GM18517 (cell line): ENCODE measurements around the gene IFI16.
"Not testable (repeated sequence)": the region's sequence is repeated elsewhere in the genome, so short reads cannot be mapped to it uniquely, and the experiment has no call there.

ENCODE experiments used
- ATAC-seq: cut with Tn5 transposase; IDR thresholded peaks from one replicate; pipeline ENCODE4 v1.9.1; 2021; ENCODE audit warnings: mild to moderate bottlenecking, moderate library complexity; ENCODE audit not compliant: unreplicated experiment

Gene IFI16

DNA sequence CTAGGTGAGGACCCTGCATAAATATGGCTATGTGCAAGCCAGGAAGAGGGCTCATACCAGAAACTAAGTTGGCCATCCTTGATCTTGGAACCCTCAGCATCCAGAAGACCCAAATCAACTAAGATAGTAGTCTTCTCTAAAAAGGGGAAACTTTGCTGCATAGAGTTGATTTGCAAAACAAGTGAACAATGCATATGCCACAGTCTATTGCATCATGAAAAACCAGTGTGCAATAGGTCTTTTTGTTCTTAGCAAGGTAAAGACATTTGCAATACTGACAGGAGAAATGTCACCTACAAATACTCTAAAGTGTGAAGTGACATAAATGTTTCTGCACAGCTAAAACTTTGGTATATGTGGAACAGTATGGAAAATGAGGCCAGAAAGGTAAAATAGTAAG is 2.0 kb upstream of the IFI16 start:
- ATAC-seq = no peak

DNA sequence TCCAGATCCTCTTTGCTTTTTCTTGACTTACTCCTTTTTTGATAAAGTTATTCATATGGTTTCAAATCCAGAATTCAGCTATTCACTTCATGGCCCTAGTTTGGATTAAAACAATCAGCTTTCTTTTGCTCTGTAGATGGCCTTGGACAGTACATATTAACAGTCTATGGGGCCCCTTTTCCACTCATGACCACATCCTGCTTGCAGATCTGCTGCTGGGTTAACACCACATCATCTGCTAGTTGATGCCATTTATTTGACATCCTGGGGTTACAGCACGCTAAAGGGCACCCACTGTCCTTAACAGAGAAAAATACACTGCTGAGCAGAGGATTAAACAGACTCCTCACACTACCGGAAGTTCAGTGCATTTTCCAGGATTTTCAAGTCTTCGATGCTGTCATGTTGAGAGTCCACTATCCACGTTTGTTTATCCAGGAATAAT is 941 bp upstream of the IFI16 start:
- peak; percentile 72 for ATAC-seq

DNA sequence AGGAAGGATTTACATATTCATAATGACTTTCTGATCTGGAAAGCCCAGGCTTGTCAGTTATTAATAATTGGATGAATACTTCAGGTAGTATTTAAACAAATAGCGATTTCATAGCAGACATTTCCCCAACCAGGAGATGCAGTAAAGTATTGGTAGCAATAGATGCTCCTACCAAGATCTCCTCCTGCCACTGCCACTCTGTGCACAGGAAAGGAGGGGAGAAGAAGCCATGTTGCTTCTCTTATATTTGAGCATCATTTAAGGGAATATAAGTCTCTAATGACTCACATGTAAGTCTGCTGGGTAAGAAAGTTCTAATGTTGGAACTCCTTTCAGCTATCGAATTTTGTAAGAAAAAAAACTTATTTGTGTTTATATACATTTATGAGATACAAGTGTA is 420 bp upstream of the IFI16 start:
- no peak for ATAC-seq

GRCh38 chr1:159010391-159010790 is 684 bp downstream of the IFI16 start:
- ATAC-seq = no peak

- ATAC-seq = not testable (repeated sequence)
Measured at GRCh38 chr1:159011001-159011400, 1.3 kb downstream of the IFI16 start.

GRCh38 chr1:159011751-159012150 is 2.0 kb downstream of the IFI16 start:
- ATAC-seq = no peak

DNA sequence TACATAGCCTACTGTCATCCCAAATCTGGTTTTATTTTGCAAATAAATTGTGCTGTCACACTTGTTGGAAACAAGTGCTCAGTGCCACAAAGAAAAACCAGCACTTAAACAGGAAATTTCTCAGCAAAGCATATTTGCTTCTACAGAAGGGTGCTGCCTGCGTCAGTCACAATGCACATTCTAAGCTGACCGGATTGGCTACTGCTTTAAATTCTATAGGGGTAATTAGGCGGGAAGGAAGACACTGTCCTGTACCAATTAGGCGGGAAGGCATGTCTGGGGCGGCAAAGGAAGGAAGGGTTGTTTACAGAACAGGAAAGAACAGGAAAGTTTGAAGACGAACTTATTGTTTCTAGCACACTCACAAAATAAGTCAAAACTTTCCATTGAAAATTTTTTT is 2.8 kb downstream of the IFI16 start:
- ATAC-seq = peak; percentile 40

DNA sequence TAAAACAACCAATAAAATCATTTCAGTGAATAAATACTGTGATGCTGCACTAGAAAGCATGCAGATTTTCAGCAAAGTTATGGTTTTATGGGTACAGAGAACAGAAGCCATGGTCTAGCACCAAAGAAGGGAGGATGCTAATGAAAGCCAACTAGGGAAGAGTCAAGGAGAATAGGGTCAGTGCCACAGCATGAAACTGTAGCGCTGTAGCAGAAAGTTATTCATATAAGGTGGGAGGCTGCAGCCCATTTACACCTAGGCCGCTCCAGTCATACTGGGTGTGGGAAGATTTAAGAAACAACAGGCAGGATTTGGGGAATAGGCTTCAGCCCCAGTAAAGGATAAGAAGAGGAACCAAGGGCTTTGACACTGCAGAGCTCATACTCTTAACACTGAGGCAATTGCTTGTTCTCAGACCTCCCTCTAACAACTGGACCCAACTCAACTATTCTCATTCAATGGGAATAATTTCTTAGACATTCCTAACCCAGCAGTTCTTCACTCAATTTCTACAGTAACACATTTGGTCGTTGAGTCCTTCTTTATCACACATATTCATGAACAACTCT is 4.4 kb downstream of the IFI16 start:
- ATAC-seq = no peak

DNA sequence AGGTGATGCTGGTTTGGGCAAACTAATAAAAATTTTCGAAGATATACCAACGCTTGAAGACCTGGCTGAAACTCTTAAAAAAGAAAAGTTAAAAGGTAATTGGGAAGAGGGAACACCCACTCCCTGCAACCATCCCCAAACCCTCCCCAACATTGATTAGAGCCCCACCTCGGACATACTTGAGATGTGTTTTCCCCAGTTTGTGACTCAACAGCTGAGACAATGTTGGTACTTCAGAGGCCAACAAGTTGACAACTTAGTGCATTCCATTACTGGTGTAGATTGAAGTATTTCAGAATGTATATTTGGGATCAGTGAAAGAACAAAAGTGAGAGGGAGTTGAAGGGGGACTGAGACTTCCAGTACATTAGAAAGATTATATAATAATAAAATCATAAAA is 5.1 kb downstream of the IFI16 start:
- no peak for ATAC-seq

- ATAC-seq = peak; percentile 94
Measured at GRCh38 chr1:159015440-159015909, 5.8 kb downstream of the IFI16 start.

GRCh38 chr1:159023723-159024122 is 14.0 kb downstream of the IFI16 start:
- ATAC-seq = no peak

DNA sequence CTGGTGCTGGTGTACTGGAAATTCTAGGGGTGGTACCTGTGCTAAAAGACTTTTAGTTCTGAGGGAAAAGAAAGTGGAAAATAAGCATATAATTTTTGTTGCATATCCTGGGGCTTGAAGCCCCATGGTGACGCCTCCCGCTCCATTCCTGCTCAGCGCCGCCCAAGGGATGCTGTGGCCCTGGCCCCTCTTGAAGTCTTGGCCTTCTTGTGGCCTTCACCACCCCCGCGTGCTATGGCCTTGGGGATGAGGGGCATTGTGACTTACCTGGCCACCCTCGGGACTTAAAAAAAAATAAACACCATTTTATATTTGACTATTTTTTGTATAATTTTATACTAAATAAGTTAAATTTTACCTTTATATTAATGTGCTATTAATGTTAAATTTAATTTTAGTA is 15.3 kb downstream of the IFI16 start:
- ATAC-seq = no peak

DNA sequence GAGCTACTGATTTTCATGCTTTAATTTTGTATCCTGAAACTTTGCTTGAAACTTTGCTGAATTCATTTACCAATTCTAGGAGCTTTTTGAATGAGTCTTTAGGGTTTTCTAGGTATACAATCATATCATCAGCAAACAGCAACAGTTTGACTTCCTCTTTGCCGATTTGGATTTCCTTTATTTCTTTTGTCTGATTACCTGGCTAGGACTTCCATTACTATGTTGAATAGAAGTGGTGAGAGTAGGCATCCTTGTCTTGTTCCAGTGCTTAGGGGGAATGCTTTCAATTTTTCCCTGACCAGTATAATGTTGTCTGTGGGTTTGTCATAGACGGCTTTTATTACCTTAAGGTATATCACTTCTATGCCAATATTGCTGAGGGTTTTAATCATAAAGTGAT is 17.1 kb downstream of the IFI16 start:
- not testable (repeated sequence) for ATAC-seq

DNA sequence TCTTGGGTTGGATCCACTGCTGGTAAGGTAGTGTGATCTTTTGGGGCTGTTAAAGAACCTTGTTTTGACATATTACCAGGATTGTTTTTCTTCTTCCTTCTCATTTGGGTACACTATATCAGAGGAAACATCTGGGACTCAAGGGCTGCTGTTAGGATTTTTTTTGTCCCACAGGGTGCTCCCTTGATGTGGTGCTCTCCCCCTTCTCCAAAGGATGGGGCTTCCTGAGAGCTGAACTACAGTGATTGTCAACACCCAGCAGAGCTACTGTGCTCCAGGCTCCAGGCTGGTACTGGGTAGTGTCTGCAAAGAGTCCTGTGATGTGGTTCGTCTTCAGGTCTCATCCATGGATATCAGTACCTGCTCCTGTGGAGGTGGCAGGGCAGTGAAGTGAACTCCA is 20.6 kb downstream of the IFI16 start:
- ATAC-seq = no peak

GRCh38 chr1:159030877-159031447 is 21.3 kb downstream of the IFI16 start:
- no peak for ATAC-seq

DNA sequence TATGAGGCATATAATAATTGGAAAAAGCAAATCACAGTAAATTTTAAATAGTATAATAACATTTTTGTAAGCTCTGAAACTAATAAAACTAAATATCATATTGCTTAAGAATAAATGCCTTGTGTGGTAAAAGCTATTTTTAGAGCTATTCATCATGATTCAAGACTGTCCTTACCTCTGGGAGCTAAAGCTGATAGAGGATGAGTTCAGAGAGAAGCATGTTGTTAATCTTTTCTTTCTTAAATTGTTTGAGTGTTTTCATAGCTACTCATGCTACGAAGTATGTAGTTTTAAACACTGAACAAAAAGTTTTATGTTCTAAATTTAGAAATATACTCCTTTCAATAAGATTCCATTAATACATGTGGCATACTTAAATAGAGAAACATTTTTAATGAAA is 30.5 kb downstream of the IFI16 start:
- ATAC-seq = no peak

- ATAC-seq = no peak
Measured at GRCh38 chr1:159040893-159041724, 31.4 kb downstream of the IFI16 start.

- not testable (repeated sequence) for ATAC-seq
Measured at GRCh38 chr1:159046486-159046885, 36.8 kb downstream of the IFI16 start.

DNA sequence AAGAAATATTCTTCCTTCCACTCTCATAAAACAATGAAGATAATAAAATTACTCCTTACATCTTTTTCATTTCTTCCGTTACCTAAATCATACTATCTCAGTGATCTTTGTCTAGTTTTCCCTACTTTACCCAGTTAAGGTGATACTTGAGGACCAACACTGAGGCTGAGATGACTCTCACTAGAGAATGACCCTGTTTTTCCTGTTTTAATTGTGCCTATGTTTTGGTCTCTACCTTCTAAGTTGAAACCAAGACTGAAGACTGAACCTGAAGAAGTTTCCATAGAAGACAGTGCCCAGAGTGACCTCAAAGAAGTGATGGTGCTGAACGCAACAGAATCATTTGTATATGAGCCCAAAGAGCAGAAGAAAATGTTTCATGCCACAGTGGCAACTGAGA is 41.7 kb downstream of the IFI16 start:
- no peak for ATAC-seq

GRCh38 chr1:159054427-159054826 is 44.7 kb downstream of the IFI16 start:
- no peak for ATAC-seq

DNA sequence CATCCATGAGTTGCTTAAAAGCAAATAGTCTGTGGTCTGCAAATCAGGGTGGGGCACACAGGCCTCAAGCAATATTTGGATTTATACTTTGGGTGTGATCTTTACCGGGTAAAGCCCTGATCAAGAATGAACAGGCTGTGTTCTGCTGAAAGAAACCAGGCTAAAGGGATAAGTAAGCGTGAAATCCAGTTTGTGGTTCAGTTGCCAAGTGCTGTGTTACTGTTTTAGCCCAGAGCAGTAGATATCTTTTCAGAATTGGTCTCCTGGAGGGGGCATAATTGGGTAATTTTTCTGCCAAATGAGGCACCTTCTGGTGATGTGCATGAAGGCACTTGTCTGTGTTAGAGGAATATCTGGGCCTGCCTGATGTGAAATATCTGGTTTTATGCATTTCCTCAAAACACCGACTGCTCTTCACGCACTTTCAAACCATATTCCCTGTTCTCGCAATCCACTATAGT is 45.5 kb downstream of the IFI16 start:
- no peak for ATAC-seq
